ENCODE measurements around the gene POLD2.
"Not testable (repeated sequence)": the region's sequence is repeated elsewhere in the genome, so short reads cannot be mapped to it uniquely, and the experiment has no call there.

POLD2 gene

GRCh38 chr7:44123190-44124003, at the start of gene POLD2:
Gene POLD2 (minus strand): TSS chr7:44123548. CDS start chr7:44122053, 1,495 bp downstream.
- peak; percentile 70 for DNase-seq (ENCODE audit: low read depth)
- TF ChIP-seq, protein P1, sequence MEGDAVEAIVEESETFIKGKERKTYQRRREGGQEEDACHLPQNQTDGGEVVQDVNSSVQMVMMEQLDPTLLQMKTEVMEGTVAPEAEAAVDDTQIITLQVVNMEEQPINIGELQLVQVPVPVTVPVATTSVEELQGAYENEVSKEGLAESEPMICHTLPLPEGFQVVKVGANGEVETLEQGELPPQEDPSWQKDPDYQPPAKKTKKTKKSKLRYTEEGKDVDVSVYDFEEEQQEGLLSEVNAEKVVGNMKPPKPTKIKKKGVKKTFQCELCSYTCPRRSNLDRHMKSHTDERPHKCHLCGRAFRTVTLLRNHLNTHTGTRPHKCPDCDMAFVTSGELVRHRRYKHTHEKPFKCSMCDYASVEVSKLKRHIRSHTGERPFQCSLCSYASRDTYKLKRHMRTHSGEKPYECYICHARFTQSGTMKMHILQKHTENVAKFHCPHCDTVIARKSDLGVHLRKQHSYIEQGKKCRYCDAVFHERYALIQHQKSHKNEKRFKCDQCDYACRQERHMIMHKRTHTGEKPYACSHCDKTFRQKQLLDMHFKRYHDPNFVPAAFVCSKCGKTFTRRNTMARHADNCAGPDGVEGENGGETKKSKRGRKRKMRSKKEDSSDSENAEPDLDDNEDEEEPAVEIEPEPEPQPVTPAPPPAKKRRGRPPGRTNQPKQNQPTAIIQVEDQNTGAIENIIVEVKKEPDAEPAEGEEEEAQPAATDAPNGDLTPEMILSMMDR (IDR thresholded peaks at IDR 0.05; ENCODE audit: low read depth, low read length, missing control alignments), result no peak
- H3K4me3 ChIP-seq (ENCODE audit: low read depth, low read length), result peak within 1 kb of the TSS; percentile 81

DNA sequence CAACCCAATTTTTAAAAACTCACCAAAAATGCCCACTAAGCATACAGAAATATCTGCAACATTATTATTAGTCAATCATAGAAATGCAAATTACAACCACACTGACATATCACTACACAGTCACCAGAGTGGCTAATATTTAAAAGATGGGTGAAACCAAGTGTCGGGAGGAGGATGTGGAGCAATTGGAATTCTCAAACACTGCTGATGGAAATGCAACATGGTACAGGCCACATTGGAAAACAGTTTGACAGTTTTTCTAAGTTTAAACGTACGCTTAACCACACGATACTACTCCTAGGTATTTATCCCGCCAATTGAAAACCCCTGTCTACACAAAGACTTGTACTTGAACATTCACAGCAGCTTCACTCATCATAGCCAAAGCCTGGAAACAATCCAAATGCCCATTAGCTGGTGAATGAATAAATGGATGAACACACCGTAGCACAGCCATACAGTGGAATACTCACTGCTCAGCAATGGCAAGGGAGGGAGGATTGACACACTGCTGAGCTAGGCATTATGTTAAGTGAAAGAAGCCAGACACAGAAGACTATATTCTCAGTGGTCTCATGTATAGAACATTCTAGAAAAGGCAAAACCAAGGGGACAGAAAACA, 49.6 kb upstream of the POLD2 start:
- TF ChIP-seq, protein P1 (IDR thresholded peaks at IDR 0.05; ENCODE audit: low read depth, low read length, missing control alignments), result no peak
- no peak for DNase-seq (ENCODE audit: low read depth)
- no peak overlapping the region for H3K4me3 ChIP-seq (ENCODE audit: low read depth, low read length)

- TF ChIP-seq, protein P1 (IDR thresholded peaks at IDR 0.05; ENCODE audit: low read depth, low read length, missing control alignments), result no peak
- DNase-seq (ENCODE audit: low read depth), result no peak
- H3K4me3 ChIP-seq (ENCODE audit: low read depth, low read length), result no peak overlapping the region
Measured at GRCh38 chr7:44172352-44172751, 49.0 kb upstream of the POLD2 start.

DNA sequence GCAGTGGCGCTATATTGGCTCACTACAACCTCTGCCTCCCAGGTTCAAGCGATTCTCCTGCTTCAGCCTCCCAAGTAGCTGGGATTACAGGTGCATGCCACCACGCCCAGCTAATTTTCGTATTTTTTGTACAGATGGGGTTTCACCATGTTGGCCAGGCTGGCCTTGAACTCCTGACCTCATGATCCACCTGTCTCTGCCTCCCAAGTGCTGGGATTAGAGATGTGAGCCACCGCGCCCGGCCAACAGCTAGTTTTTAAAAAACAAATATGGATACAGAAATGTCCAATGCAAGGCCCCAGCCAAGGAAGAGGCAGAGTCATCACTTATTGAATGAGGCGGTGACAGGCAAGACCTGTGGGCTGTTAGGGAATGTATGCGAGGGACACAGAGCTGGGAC, 48.6 kb upstream of the POLD2 start:
- DNase-seq (ENCODE audit: low read depth); H3K4me3 ChIP-seq (ENCODE audit: low read depth, low read length): not testable (repeated sequence)

DNA sequence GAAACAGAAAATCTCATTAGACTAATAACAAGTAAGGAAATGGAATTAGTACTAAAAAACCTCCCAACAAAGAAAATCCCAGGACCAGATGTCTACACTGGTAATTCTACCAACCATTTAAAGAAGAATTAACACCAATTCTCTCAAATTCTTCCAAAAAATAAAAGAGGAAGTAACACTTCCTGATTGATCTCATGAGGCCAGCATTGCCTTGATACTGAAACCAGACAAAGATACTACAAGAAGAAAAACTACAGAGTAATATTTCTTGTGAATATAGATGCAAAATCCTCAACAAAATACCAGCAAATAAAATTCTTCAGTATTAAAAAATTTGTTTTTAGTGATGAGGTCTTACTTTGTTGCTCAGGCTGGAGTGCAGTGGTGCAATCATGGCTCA, 44.6 kb upstream of the POLD2 start:
- DNase-seq (ENCODE audit: low read depth), result peak; percentile 13
- no peak overlapping the region for H3K4me3 ChIP-seq (ENCODE audit: low read depth, low read length)
- TF ChIP-seq, protein P1 (IDR thresholded peaks at IDR 0.05; ENCODE audit: low read depth, low read length, missing control alignments), result no peak

DNA sequence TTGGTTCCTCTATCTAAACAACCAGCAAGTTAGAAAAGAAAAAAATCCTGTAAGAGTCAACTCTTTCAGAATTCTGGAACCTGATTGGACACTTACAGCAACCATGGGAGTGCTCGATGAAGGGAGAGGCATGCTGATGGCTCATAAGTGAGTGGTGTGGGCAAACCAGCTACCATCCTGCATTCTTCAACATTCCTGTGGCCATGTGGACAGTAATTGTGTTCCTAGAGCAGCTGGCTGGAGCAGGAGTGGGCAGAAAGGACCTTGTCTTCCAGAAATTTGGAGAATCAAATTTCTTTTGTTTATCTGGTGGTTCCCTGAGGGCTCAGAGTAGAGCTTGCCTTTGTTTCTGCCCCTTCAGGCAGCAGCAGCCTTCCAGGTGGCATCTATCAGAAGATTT, 40.2 kb upstream of the POLD2 start:
- TF ChIP-seq, protein P1 (IDR thresholded peaks at IDR 0.05; ENCODE audit: low read depth, low read length, missing control alignments), result no peak
- DNase-seq (ENCODE audit: low read depth), result no peak
- H3K4me3 ChIP-seq (ENCODE audit: low read depth, low read length), result no peak overlapping the region

DNA sequence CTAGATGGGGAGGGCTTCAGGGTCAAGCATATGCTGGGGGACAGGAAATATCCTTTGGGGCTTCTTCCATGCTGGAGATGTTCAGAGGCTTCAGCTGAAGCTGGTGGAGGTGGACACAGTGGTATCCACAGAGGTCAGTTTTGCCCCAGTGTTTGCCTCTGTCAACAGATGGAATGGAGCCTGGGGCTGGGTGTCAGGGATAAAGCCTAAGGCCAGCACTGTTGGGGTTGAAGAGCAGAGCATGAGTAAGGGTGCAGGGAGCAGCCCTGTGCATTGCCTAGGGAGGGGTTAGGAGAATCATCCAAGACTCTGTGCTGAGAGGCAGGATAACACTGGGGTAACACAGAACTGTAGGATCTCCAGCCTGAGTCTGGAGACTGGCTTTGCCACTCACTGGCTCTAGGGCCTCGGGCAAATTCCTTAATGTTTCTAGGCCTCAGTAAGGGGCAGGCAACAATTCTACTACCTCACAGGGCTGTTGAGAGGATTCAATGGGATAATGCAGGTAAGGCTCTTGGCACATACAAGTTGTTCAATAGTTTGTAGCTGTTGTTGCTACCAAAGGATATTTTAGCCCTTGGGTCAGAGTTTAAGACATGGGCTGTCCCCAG, 39.5 kb upstream of the POLD2 start:
- H3K4me3 ChIP-seq (ENCODE audit: low read depth, low read length), result no peak overlapping the region
- DNase-seq (ENCODE audit: low read depth), result no peak
- TF ChIP-seq, protein P1 (IDR thresholded peaks at IDR 0.05; ENCODE audit: low read depth, low read length, missing control alignments), result no peak

All from GM12864 (cell line).